HCT116 (cell line): ENCODE measurements around the gene PEG3. TPM values are rescaled to one million over a fixed set of nuclear protein-coding genes. Genes with fewer than 3 reads are reported as not detected.

Experiments used
- ATAC-seq: fragments of 200-7000 bp; cut with Tn5 transposase; 2 replicates; pipeline ENCODE4 v1.9.1; 2020; ENCODE audit warnings: mild to moderate bottlenecking, moderate library complexity
- BruUV-seq: library from RNA; stranded (reverse); fragments of 400-500 nt; replicated peaks from 2 replicates; lab custom pipeline; 2021; lab: Mats Ljungman, UMichigan
- CTCF ChIA-PET: fragments of 300-600 bp; sonication (Branson Sonifier 250); formaldehyde crosslinking; loops from one replicate; lab custom pipeline; 2021; ENCODE audit warnings: antibody characterized with exemption; lab: Charles Lee
- POLR2A ChIA-PET: fragments of 300-600, 350-600 bp; sonication (Branson Sonifier 250); formaldehyde crosslinking; loops from one replicate; lab custom pipeline; 2021; ENCODE audit warnings: antibody characterized with exemption; lab: Charles Lee
- RAD21 ChIA-PET, 2 experiments: fragments of 300-600 bp; sonication (Branson Sonifier 250); formaldehyde crosslinking; loops; one replicate each; lab custom pipeline; 2023; ENCODE audit warnings: low total read pairs in 2 of 2; ENCODE audit not compliant: uncharacterized antibody in 2 of 2, unreplicated experiment in 2 of 2, low non-redundant PET in 1 of 2; lab: Charles Lee
- DNase-seq: peaks from one replicate; pipeline ENCODE4 v3.0.0-alpha.2; 2010; ENCODE audit warnings: low read depth, low spot score
- H2AFZ ChIP-seq: fragments of 200-600 bp; shearing (Covaris generic), sonication (generic); 2 replicates; pipeline ENCODE4 v1.6.1; 2017; ENCODE audit warnings: low read depth, mixed run types, mixed read lengths, antibody characterized with exemption, low read length; ENCODE audit not compliant: poor library complexity, severe bottlenecking
- H3K27ac ChIP-seq: 2 replicates; pipeline ENCODE4 v1.5.1; 2012; ENCODE audit warnings: low read depth, low read length
- H3K27me3 ChIP-seq: fragments of 200-600 bp; sonication (generic); 2 replicates; pipeline ENCODE4 v1.6.1; 2016; ENCODE audit warnings: mixed run types, low read length, mixed read lengths; ENCODE audit not compliant: insufficient read depth
- H3K36me3 ChIP-seq, 2 experiments: fragments of 200-500 bp in 1 of 2; fragments of 200-600 bp in 1 of 2; sonication (Bioruptor generic) in 1 of 2; sonication (generic) in 1 of 2; 2 replicates each; pipeline versions ENCODE4 v1.5.1 to v1.6.1; 2014 to 2016; ENCODE audit warnings: low read length in 2 of 2, inconsistent platforms in 1 of 2, mixed read lengths in 1 of 2, mixed run types in 1 of 2; ENCODE audit not compliant: insufficient read depth in 2 of 2, control insufficient read depth in 1 of 2
- H3K4me1 ChIP-seq, 2 experiments: fragments of 200-600 bp in 1 of 2; sonication (generic) in 1 of 2; 2 replicates each; pipeline versions ENCODE4 v1.5.1 to v1.6.1; 2012 to 2017; ENCODE audit warnings: low read length in 2 of 2, inconsistent platforms in 1 of 2, mild to moderate bottlenecking in 1 of 2, mixed read lengths in 1 of 2, mixed run types in 1 of 2, moderate library complexity in 1 of 2; ENCODE audit not compliant: insufficient read depth in 2 of 2, control insufficient read depth in 1 of 2
- H3K4me2 ChIP-seq: fragments of 200-600 bp; sonication (generic); 2 replicates; pipeline ENCODE4 v1.6.1; 2017; ENCODE audit warnings: mixed run types, low read length, mixed read lengths
- H3K4me3 ChIP-seq, 2 experiments: fragments of 200-600 bp in 1 of 2; sonication (generic) in 1 of 2; replicated peaks in 1 of 2; 2 replicates each; pipeline ENCODE4 v1.5.1; 2011 to 2016; ENCODE audit warnings: low read length in 2 of 2, control low read depth in 1 of 2, low read depth in 1 of 2, mild to moderate bottlenecking in 1 of 2, mixed read lengths in 1 of 2, mixed run types in 1 of 2
- H3K79me2 ChIP-seq: fragments of 200-600 bp; sonication (generic); 2 replicates; pipeline ENCODE4 v1.6.1; 2017; ENCODE audit warnings: mild to moderate bottlenecking, mixed run types, low read length, moderate library complexity, mixed read lengths; ENCODE audit not compliant: insufficient read depth
- H3K9ac ChIP-seq: fragments of 200-600 bp; sonication (generic); 2 replicates; pipeline ENCODE4 v1.6.1; 2016; ENCODE audit warnings: low read length, mixed read lengths
- H3K9me2 ChIP-seq: fragments of 200-600 bp; sonication (generic), shearing (Covaris generic); 2 replicates; pipeline ENCODE4 v1.6.1; 2017; ENCODE audit warnings: mixed run types, mild to moderate bottlenecking, moderate library complexity; ENCODE audit not compliant: insufficient read depth
- H3K9me3 ChIP-seq, 2 experiments: fragments of 200-500 bp in 1 of 2; fragments of 200-600 bp in 1 of 2; sonication (Bioruptor generic) in 1 of 2; sonication (generic) in 1 of 2; 2 replicates each; pipeline ENCODE4 v1.6.1; 2014 to 2017; ENCODE audit warnings: low read length in 2 of 2, mixed read lengths in 2 of 2, inconsistent platforms in 1 of 2, low read depth in 1 of 2, mild to moderate bottlenecking in 1 of 2, mixed run types in 1 of 2, moderate library complexity in 1 of 2; ENCODE audit not compliant: control insufficient read depth in 1 of 2, insufficient read depth in 1 of 2
- H4K20me1 ChIP-seq: fragments of 200-600 bp; sonication (generic), shearing (Covaris generic); 2 replicates; pipeline ENCODE4 v1.6.1; 2017; ENCODE audit warnings: mixed run types, mild to moderate bottlenecking, moderate library complexity; ENCODE audit not compliant: insufficient read depth
- CBX3 ChIP-seq: IDR thresholded peaks from 2 replicates; pipeline ENCODE4 v1.6.1; 2012; ENCODE audit warnings: low read depth
- EZH2 ChIP-seq: fragments of 200-600 bp; sonication (generic); IDR thresholded peaks from 2 replicates; pipeline ENCODE4 v1.6.1; 2017; ENCODE audit warnings: antibody characterized with exemption, mixed run types
- MAX ChIP-seq: IDR thresholded peaks from 2 replicates; pipeline ENCODE4 v1.6.1; 2012
- POLR2A ChIP-seq: IDR thresholded peaks from 2 replicates; pipeline ENCODE4 v1.7.0; 2011; ENCODE audit warnings: borderline replicate concordance; ENCODE audit not compliant: insufficient read depth, insufficient read length; ENCODE audit errors: extremely low read depth
- POLR2AphosphoS5 ChIP-seq: IDR thresholded peaks from 2 replicates; pipeline ENCODE4 v1.6.1; 2011; ENCODE audit warnings: mild to moderate bottlenecking, low read depth, low read length, moderate library complexity
- REST ChIP-seq: IDR thresholded peaks from 2 replicates; pipeline ENCODE4 v1.6.1; 2012; ENCODE audit warnings: low read depth
- SP1 ChIP-seq: IDR thresholded peaks from 2 replicates; pipeline ENCODE4 v1.6.1; 2012; ENCODE audit warnings: low read depth
- ZBTB33 ChIP-seq: IDR thresholded peaks from 2 replicates; pipeline ENCODE4 v1.6.1; 2011; ENCODE audit warnings: mild to moderate bottlenecking, low read length, moderate library complexity; ENCODE audit not compliant: insufficient replicate concordance; ENCODE audit errors: extremely low read depth
- ZNF274 ChIP-seq: fragments of 200-500 bp; sonication (Bioruptor generic); IDR thresholded peaks from 2 replicates; pipeline ENCODE4 v1.6.1; 2014; ENCODE audit warnings: mild to moderate bottlenecking, low read depth, low read length, inconsistent platforms
- intact Hi-C: fragments of 100-400 bp; cut with micrococcal nuclease; formaldehyde crosslinking; loops from 2 replicates; pipeline ENCODE4 v1.10.0; 2022
- total RNA-seq: library from RNA; stranded (reverse); gene quantifications from one replicate; pipeline ENCODE4 v1.2.1, GENCODE V29; 2021; ENCODE audit not compliant: unreplicated experiment

PEG3 gene
- total RNA-seq, 1 experiment from 2014 or later: 0.34 TPM

- TF ChIP-seq REST: no peak
- TF ChIP-seq SP1: no peak
- TF ChIP-seq ZNF274: no peak
- TF ChIP-seq POLR2AphosphoS5: no peak
- TF ChIP-seq ZBTB33: no peak
- TF ChIP-seq EZH2: no peak
- TF ChIP-seq, all 23 proteins: peak for 0
Observed at GRCh38 chr19:56842412-56842811, 1.9 kb upstream of the PEG3 start (continued).

GRCh38 chr19:56841193-56841543 lies 642 bp upstream of the PEG3 start:
- CTCF ChIA-PET: no interaction called here

More at GRCh38 chr19:56841193-56841543, 642 bp upstream of the PEG3 start:
- Histone ChIP-seq H3K4me2 (no peak overlapping the region), H3K9ac (no peak overlapping the region), H3K36me3 (no peaks in the 10 kb centered on the region), H3K4me3 (no peak overlapping the region), H3K79me2 (no peaks in the 10 kb centered on the region), H3K27me3 (no peaks in the 10 kb centered on the region), H2AFZ (no peak overlapping the region), H3K4me1 (no peaks in the 10 kb centered on the region), H4K20me1 (no peaks in the 10 kb centered on the region), H3K9me3 (peaks cover 5 to 16% of the 10 kb centered on the region in 2 experiments; a peak in 2 of 4 replicates), H3K27ac (no peak overlapping the region), H3K9me2 (no peaks in the 10 kb centered on the region)
- DNase-seq (no peak), ATAC-seq (no peak)
- no TSS peak for BruUV-seq
- intact Hi-C loops: no loop called here
- TF ChIP-seq ZNF274 (no peak), CBX3 (no peak), MAX (no peak), REST (no peak), POLR2A (no peak)
- ChIA-PET RAD21 (no interaction called here), POLR2A (no interaction called here)
